NCI-H2171 (cell line): ENCODE results near the gene FASN.
A peak's percentile ranks its signal among the peaks of the same experiment; 100 is the strongest.

Source experiments
- DNase-seq: peaks from one replicate; lab custom pipeline; 2025; lab: John Stamatoyannopoulos, UW

The FASN gene

DNA sequence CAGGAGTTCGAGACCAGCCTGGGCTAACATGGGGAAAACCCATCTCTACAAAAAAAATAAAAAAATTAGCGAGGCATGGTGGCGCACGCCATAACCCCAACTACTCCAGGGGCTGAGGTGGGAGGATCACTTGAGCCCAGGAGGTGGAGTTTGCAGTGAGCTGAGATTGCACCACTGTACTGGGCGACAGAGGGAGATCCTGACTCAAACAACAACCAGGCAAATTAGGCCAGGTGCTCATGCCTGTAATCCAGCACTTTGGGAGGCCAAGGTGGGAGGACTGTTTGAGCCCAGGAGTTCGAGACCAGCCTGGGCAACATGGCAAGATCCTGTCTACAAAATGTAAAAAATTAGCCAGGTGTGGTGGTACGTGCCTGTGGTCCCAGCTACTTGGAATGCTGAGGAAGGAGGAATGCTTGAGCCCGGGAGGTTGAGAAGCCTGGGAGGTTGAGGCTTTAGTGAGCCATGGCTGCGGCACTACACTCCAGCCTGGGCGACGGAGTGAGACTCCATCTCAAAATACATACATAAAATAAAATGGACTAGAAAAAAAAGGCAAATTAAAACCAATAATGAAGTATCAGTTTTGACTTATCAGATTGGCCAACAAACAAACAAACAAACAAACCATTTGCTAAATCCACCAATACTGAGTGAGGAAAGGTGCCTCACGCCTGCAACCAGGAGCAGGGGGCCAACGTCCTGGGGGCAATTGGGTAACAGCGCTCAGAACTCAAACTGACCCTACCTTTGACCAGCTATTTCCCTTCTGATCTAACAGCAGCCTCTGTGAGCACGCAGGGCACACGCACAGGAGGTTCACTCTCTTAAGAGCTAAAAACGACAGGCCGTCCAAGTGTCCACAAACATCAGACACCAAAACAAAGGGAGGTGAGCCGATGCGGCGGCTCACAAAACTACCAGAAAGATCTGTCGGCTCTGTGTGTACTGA lies 19.4 kb upstream of the FASN start:
- DNase-seq = no peak

DNA sequence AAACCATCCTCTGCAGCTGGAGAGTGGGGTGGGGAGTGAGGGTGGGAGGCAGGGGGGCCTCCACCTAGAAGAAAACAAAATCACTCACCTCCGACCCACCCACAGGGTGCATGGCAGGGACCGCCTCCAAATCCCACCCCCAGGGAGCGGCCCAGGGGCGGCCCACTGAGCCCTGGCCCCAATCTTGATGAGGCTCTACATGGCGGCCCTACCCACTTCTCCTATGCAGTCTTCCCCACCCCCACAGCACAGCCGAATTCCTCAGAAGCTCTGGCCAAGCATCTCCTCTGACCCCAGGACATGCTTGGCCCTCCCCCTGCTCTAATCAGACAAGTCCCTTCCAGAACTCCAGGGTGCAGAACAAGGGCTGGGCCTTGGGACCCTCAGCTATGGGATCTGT lies 18.2 kb upstream of the FASN start:
- DNase-seq = no peak

DNA sequence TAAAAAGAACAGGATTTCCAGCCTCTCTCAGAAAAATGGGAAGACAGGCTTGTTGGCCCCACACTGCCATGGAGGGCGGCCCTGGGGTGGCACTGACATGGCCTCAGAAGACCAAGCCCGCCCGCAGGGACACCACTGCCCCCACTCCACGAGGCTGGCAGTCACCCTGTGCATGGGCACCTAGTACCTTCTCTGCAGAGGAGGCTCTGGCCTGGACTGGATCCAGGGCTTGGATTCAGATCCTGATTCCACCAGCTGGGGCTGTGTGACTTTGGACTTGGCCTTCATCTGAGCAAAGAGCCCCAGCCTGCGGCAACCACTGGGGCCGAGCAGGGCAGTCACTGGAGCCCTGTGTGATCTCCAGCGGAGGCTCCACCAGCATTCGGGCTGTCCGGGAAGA lies 16.8 kb upstream of the FASN start:
- DNase-seq = no peak

DNA sequence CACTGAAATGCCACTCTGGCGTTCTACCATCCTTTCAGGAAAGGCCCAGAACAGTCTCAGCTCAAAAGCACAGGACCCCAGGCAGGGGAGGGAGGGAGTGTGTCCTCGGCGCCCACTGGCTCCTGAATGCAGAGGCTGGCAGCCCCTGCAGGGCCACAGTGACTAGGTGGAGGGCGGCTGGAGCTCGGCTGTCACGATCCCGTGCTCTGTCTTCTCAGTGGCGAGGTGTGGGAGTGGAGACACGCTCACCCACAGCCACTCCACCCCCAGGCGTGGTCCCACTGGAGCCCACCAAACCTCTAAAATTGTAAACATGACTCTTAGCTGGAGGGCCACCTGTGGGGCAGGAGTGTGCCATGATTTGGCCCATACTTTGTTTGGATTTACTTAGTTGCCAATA lies 16.4 kb upstream of the FASN start:
- DNase-seq = no peak

DNA sequence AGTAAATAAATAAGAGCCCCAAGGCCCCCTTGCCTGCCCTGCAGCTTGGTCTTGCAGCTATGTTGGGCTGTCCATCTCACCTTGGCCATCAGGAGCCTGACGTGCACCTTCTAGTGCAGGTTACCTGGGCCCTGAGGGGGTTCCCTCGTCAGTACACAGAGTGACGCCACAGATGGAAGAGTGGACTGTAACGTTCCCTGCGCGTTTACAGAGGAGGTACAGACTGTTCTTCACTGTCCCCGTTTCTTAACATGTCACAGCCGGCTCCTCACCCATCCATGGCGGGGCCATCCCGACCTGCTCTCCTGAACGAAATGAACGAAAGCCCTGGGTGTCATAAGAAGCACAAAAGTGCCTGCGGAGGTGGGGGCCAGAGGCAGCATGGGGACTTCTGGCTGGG lies 15.9 kb upstream of the FASN start:
- DNase-seq = no peak

DNA sequence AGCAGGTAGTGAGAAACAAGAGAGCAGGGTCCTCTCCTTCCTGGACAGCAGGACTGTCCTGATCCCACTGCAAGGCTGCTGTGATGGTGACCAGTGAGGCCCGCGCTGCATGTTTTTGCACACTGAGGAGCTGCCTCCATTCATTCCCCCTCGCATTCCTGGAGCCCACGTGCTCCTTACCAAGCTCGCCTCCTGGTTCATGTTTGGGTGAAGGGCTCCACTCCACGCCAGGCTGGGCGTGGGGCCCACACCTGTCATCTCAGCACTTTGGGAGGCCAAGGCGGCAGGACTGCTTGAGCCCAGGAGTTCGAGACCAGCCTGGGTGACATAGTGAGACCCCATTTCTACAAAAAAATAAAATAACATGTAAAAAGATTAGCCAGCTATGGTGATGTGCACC lies 15.4 kb upstream of the FASN start:
- no peak for DNase-seq

DNA sequence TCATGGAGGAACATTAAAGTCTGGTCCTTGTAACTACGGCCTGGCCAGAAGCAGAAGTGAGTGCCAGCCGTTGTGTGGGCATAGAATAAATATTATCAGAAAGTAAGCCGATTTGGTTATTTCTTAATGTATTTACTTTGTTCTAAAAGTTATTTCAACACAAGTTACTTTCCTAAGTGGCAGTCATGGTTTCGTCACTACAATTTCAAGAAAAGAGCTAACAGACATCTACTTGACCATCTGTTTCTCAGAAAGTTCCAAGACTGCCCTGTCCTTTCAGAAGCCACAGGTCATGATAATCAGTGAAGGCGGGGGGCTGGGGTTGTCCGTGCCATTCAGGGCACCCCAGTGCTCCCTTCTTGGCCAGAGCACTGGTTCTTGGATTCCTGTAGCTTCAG lies 14.9 kb upstream of the FASN start:
- DNase-seq = no peak

DNA sequence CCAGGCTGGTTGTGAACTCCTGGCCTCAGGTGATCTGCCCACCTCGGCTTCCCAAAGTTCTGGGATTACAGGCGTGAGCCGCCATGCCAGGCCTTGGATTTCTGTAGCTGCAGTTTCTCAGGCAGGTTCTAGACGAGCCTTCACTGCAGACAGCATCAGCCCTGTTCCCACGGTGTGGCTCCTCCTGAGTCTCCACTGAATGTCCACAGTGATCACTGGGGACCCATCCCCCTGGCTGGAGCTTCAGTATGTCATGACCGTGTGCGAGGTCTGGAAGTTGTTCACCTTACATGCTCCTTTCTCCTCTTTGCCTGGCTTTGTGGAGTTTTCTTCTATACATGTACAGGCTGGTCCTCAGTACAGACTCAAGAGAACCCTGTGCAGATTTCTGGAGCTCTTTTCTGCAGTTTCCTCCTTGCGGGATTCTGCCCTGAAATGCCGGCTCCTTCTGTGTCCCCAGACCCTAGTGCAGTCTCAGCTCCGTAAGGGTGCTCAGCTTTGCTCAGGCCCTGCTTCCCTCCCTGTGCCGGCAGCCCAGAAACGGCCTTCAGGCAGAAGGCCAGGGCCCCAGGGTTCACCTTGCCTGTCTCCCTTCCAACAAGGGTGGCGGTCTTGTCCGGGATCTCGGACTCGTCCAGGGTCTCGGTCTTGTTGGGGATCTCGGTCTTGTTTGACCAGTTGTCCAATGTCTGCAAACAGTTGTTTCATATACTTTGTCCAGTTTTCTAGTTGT lies 14.3 kb upstream of the FASN start:
- DNase-seq = no peak

DNA sequence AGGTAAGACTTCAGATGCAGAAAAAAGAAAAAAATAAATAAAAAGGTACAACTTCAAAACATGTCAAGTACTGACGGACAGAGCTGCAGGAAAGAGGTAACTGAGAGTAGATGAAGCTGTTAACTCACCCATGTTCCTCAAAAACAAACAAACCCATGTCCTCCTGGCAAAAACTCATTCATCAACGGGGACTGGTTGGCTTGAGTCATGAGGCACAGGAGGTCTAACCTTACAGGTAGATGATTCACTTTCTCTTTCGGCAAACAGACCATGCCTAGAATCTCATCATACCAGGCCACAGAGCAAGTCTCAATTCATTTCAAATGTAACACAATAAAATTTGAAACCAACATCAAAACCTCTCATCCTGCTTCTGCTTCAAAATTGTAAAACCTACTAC lies 12.3 kb upstream of the FASN start:
- no peak for DNase-seq

DNA sequence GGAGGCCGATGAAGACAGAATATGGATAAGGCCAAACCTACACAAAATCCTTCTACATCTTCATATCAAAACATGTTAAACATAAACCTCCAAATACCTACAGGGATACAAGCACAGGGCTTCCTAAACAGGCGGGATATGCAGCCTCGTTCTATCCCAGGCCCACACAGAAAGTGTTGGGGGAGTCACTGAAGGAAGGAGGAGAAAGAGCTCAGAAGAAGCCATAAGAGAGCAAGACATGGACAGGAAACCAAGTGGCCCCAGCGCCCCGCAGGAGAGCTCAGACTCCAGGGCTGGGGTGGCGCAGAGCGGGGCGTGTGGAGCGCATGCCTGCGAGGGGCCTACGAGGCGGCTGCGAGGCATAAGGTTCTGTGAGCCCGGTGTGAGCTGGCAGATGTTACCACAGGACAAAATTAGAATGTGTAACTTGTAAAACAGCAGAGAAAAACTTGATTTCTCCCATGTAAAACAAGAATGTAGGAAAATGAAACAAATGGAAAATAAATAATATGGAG lies 11.0 kb upstream of the FASN start:
- DNase-seq = no peak

DNA sequence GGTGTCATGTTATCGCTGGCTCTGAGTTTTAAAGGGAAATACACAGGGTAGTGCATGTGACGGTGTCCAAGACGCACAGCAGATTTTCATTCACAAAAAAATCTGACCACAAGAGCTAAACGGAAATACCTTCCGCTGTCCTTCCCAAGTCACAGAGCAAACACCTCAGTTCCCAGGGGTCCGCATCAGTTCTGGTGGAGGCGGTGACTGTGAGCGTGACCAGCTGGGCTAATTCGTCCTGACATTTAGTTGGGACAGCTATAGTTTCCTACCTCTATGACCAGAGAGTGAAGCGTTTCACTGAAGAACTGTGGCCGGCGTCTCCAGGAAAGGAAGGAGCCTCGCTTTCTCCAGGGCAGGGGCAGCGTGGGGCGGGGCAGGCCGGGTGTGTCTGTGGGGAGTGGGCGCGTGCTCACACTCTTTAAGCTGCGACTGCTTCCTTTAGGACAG lies 10.5 kb upstream of the FASN start:
- DNase-seq = no peak

DNA sequence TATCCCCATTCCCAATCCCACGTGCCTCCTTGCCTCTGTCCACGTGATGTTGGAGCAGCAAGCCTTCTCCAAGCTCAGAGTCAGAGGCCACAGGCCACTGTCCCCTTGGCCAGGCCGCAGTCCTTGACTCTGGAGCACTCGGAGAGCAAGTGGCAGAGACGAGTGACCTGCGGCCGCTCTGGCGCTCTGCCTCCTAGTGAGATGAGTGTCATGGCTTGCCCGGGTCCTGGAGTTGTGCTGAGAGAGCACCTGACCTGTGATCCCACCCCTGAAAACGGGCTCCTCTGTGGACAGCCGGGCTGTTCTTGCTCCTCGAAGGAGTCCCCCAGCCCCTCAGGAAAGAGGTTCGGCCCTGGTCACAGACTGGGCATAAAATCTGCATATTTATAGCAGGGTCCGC lies 10.0 kb upstream of the FASN start:
- DNase-seq = no peak

DNA sequence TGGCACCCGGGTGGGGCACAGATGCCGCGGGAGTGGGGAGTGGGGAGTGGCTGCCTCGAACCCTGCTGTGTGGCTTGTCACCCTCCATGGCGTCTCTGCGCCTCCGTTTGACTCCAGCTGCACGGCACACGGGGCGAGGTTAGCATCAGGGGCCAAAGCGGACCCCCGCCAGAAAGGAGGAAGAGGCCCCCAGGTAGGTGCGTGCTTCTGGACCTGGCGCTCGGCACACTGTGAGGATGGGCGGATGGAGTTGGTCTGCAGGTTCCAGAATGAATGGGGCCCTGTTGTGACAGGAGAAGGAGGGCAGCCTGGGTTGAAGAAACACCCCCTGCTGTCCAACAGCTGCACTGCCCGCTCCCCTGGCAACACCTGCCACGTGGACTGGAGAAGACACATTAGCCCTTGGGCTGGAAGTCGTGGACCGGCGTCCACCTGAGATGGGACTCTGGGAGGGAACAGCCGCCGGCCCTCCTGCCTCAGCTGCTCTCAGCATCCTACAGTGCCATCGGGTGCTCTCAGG lies 9.4 kb upstream of the FASN start:
- DNase-seq = no peak

DNA sequence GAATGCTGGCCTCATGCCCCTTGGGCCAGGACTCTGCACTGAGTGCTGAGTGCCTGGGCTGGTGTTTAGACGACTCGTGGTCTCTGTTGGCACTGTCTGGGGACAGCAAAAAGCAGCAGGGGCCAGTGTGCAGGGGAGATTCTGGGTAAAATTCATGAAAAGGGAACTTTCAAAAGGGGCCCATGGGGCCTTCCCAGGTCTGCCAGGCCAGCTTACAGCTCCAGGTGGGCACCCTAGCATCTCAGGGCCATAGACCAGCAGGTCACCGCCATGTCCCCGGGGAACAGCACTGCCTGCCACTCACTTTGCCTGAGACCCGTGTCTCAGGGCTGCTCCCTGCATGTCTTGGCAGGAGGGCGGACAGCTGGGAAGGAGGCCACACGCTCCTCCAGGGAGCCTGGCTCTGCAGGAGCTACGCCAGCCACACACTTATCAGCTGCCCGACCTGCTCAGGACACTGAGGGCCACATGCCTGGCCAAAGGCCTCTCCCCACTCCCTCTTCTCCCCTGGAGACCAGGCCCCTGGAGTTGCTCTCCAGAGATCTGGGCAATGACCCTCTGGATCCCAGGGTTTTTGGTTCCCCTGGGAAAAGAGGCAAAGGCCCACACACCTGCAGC lies 8.8 kb upstream of the FASN start:
- DNase-seq = no peak

DNA sequence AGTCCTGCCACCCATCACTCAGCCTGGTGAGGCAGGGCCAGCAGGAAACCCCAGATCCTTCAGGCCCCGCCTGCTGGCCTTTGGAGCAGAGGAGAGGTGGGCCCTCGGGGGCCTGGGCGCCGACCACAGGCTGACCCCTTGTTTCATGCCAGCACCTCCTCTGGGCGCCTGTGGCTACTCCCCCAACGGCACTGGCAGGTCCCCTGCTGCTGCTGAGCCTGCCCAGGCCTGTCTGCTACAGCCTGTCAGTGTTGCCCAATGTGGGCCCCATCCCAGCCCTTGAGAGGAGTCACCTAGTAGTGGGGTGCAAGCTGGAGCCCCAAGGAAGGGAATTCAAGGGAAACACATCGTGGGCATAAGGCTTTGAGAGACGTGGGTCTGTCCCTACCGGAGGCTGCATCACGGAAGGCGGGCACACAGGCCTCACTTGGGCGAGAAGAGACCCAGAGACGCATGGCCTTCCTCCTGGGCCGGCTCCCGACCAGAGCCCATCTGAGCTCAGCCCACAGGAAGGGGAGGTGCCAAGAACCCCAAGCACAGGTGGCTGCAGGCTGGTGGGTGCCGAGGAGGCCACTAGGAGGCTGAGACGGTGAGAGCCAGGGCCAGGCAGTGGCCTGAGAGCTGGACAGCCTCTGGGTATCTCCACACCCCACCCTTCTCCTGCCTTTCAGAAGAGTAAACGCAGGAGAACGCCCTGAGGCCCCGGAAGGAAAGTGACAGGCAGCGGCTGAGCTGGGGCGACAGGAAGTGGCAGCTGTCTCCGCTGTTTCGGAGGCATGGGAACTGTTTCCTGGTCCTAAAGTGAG lies 8.0 kb upstream of the FASN start:
- peak; percentile 53 for DNase-seq

DNA sequence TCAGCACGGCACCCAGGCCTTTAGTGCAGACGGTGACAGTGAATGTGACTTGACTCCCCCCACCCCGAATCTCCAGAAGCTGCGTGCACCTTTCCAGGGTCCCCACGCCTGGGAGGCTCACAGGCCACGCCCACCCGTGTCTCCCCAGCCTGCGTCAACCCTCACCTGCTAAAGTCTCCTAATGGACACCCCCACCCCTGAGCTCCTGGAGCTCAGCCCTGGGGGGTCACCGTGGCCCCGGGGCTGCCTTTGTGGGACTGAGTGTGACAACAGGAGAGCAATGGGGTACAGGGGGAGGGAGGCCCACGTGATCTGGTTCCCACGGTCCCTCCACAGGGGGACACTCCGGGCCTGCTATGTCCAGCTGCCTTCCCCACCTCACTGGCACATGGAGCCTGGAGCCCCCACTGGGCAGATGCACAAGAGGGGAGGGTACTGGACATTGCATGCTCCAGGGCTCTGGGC lies 7.4 kb upstream of the FASN start:
- DNase-seq = no peak

DNA sequence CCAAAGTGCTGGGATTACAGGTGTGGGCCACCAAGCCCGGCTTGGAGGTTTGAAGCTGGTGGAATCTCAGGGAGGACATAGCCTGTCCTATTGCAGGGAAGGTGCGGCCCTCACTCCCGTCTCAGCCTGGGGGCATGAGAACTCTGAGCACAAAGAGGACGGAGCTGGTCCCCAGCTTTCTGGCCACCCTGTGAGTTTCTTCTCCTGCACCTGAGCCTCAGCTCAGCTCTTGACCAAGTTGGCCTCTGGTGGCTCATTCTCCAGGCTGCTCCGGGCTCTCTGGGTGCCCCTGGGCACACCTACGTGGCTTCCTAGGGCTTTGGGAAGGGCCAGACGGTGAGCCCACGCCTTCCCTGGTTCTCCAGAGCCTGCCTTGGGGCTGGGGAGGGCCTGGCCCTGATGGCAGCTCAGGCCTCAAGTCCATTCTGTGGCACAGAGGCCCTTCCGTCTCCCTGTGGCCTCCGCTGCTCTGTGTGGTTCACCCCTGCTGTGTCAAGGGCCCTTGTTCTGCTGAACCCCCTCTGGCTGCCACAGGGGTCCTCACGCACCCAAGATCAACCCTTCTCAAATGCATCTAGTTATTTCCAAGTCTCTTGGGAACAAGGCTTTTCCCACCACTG lies 6.9 kb upstream of the FASN start:
- no peak for DNase-seq

DNA sequence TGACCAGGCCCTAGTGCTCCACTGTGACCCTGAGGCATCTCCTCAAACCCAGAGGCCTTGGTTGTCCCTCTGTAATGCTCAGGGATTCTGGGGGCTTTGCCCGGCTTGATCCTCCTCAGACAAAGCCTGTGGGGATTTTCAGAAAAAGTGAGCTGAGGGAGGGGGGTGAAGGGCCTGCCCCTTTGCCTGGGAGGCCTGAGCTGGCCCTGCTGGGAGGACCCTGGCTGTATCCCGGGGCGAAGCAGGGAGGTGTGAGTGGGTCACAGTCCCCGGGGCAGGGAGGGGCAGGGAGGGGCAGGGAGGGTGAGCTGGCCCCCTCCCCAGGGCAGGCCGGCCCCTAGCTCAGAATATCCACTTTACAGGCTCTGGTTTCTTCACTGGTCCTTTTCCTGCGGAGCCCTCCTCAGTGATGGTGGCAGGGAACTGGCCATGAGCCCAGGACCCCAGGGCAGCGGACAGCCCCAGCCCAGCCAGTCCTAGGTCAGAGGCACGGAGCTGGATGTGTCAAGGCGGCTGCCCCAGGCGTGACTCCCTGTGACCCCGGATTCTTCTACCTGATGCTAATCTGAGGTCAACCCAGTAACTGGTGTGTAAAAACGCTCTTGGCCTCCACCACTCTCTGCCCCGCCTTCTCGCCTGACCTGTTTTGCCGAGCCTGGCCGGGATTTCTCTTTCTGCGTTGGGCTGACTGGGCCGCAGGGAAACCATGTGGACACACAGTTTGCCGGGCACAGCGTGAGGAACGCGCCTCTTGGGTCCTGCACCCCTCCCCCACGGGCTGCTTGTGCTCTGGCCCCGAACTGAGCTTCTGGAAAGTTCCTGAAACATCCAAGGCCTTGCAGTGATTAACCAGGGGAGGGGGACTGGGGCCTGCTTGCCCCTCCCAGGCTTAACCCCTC lies 5.8 kb upstream of the FASN start:
- no peak for DNase-seq

DNA sequence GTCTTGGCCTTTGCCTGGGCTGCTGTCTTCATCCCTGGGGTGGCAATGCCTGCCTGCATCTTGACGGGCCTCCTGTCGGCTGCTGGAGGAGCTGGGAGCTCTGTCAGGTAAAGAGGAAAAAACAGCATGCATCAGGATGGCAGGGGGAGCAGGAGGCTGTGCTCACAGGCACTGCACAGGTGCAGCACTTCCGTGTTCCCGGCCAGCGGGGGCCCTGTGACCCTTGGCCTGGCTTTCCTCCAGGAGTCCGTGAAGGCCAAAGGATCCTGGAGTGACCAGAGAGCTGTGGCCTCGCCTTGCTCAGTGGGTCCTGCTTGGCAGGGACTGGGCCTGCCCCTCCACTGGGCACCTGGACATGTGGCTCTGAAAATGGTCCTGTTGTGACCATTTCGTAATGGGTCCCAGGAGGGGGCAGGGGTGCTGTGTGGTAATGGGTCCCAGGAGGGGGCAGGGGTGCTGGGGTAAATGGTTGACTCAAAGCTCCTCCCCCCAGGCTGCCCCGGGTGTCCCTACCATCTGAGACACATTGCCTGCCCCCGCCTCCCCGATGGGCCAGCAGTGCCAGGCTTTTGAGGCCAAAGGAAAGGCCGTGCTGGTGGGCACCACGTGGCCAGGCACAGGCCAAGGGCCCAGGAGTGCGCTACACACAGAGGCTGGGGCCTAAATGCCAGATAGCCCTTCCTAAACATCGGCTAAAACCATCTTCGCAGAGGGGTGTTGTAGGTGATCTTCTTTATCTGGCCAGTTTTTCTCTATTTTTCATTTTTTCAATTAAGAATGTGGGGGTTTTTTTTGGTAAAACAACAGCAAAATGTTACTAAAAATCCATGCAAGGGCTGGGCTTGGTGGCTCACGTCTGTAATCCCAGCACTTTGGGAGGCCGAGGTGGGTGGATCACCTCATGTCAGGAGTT lies 4.0 kb upstream of the FASN start:
- no peak for DNase-seq
